HG03135 (cell line): ENCODE results near the gene TMEM14A.
"Not testable (repeated sequence)": the region's sequence is repeated elsewhere in the genome, so short reads cannot be mapped to it uniquely, and the experiment has no call there.

ENCODE experiments used
- ATAC-seq: cut with Tn5 transposase; IDR thresholded peaks from one replicate; pipeline ENCODE4 v1.9.1; 2021; ENCODE audit warnings: mild to moderate bottlenecking, moderate library complexity; ENCODE audit not compliant: unreplicated experiment

Gene TMEM14A

DNA sequence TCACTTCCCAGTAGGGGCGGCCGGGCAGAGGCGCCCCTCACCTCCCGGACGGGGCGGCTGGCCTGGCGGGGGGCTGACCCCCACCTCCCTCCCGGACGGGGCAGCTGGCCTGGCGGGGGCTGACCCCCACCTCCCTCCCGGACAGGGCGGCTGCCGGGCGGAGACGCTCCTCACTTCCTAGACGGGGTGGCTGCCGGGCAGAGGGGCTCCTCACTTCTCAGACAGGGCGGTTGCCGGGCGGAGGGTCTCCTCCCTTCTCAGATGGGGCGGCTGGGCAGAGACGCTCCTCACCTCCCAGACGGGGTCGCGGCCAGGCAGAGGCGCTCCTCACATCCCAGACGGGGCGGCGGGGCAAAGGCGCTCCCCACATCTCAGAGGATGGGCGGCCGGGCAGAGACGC lies 15.0 kb upstream of the TMEM14A start:
- ATAC-seq: not testable (repeated sequence)

DNA sequence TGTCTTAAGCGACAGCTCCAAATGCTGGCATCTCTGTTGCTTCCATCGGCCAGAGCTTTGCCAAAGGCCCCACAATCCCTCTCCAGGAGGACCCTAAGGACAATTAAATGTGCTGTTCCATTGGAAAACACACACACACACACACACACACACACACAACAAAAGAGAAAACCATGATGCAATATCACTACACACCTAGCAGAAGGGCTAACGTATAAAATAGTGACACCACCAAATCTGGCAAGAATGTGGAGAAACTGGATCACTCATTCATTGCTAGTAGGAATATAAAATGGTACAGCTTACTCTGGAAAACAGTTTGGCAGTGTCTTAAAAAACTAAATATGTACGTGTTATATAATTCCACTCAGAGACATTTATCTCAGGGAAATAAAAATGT lies 13.0 kb upstream of the TMEM14A start:
- no peak for ATAC-seq

DNA sequence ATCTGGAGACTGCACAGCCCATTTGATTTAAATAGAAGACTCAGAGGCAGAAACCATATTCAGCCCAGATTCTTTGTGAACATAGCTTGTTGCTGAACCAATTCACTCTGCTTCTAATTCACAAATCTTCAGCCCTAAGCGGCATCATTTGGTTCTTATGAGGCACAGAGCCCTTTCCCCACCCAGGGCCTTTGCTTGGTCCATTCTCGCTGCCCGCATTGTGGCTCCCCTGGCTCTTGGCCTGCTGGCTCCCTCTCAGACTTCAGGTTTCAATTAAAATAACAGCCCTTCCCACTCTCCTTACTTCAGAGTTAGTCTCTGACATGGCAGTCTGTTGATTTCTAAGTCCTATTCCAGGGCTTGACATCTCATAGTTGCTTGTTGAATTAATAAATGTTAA lies 9.4 kb upstream of the TMEM14A start:
- ATAC-seq: no peak

DNA sequence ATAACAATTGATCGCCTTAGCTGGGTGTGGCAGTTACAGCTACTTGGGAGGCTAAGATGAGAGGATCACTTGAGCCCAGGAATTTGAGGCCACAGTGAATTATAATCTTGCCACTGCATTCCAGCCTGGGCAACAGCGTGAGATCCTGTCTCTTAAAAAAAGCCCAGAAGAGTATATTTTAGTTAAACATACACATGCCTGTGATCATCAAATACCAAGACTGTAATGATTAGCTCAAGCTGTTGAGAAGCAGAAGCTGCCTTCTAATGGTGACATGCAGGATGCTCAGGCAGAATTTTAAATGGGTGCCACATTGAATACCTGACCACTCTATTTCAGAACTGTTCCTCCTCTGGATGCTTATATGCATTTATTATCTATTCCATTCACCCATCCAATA lies 8.9 kb upstream of the TMEM14A start:
- ATAC-seq: no peak

DNA sequence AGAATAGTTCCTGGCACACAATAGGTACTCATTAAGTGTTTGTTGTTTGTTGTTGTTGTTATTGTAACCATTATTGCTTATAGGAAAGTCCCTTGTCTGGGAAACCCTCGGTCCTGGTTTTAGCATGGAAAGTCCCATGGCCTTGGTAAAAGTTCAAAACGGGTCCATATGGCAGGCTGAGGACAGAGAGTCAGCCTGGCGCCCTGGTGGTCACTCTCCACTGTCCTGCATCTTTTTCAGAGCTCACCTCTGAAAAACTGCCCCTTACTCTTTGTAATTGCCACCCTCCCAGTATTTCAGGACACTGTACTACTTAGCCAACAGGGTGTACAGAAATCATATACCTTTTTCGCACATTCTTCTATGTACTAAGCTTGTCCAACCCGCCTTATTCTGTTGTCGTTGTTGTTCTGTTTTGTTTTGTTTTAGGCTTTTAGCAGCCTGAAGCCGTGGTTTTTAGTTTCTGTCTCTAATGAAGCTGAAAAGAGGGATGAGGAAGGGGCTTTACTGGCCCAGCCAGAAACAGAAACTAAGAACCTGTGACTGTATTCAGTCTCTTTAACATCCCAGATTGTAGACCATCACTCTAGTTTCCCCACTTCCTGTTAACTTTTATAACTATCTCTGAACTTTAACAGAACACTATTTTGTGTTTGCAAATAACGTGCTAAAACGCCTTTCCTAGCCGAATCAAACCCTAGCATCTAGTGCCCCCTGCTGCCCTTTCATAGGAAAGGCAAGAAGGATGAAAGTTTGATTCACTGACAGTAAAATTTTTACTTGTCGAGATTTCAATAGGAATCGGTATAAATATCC lies 7.6 kb upstream of the TMEM14A start:
- ATAC-seq: peak; percentile 40

DNA sequence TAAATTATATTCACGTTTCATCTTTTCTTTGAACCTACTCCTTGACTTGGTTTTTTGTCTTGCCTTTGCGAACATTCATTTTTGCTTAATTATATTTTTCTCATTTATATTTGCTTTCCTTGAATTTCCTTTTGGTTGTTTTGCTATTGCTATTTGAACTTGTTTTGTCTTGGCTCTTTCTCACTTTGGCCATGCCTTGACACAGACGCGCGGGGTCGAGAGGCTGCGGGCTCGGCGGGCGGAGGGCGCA lies 7.1 kb upstream of the TMEM14A start:
- no peak for ATAC-seq

DNA sequence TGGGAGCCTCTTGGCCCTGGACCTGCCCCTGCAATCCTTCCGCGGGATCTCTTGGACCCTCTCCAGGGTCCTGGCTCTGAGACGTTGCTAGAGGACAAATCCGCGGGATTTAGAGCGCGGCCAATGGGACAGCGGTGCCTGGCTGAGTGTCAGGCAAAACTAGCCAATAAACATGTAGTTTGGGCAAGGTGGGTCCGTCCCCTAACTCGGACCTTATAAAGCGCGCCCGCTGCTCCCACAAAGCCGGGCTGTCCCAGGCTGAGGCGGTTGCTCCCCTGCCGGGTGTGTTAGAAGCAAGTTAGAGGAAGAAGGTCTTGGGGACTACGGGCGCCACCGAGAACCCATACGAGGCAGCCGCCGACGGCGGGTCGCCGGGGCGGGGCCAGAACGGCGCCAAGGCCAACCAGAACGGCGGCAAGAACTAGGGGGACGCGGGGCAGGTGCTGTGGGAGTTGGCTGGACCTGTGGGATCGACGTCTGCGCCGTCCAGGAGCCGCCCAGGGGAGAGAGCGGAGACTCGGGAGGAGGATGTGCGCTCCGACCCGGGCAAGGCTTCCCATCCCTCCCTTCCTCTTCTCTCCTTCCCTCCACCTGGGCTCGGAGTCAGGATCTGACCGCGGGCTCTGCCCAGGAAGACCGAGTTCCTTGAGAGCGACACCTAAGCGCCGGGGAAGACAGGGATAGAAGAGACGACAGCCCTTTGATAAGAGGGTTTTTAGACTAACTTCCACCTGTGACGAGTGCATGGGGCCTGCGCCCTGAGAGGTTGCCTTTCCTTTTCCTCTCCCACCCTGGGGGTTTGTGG lies 6.5 kb upstream of the TMEM14A start:
- ATAC-seq: peak; percentile 91

DNA sequence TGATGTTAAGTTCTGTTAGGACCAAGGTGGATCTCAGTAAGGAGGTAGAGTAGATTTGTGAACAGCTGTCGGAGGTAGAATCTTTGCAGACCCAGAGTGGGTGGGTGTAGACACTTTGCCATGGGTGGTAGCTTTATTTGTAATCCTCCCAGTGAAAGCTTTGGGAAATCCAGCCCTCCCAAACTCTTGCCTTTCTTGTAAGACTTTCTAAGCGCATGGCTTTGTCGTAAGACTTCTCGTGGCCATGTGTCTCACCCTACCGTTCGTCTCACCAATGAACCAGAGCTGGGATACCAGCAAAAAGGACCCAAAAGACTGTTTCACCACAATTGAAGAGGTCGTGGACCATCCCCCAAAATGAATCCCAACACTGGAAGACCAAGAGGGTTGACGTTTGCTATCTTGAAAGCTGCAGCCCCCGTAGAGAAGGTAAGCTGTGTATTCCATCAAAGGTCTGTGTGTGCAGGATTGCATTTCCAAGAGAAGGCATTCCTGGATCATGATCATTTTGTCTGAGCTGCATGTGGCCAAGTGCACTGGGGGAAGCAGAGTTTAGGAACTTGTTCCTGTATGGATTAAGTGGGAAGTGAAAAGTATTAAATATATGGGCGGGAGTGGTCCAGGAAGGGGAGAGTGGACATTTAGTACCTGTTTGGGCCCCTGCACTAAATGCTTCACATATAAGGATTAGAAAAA lies 5.8 kb upstream of the TMEM14A start:
- ATAC-seq: no peak

DNA sequence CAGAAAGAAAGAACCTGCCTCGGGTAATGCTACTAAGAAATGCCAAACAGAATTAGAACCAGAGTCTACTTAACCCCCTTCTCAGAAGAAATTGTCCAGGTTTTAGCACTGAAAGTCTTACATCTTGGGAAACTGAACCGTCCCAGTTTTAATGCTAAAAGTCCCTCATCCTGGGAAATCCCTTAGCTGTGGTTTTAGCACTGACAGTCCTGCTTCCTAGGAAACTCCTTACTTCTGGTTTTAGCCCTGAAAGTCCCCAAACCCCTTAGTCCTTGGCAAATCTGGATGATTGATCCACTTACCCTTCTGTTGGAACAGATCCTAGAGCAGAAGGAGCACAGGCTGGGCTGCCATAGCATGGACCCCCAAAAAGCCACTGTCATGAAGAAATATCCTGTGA lies 4.8 kb upstream of the TMEM14A start:
- no peak for ATAC-seq

DNA sequence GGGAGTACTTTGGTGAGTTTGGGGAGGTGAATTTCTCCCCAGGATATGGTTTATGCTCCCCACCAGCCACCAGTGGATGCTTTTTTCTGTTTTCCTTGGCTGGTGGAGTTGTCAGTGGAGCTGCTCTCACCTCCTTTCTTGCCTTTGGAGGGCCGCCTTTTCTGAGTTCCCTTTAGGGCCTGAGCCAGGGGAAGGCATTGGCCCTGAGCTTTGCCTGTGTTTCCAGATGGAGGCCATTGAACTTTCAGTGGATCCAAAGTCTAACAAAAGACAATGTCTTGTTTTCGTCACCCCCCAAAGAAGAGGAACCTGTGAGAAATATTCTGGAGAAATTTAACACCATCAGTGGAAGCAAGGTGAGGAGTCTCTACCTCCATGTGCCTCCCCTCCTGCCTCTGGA lies 4.4 kb upstream of the TMEM14A start:
- no peak for ATAC-seq

DNA sequence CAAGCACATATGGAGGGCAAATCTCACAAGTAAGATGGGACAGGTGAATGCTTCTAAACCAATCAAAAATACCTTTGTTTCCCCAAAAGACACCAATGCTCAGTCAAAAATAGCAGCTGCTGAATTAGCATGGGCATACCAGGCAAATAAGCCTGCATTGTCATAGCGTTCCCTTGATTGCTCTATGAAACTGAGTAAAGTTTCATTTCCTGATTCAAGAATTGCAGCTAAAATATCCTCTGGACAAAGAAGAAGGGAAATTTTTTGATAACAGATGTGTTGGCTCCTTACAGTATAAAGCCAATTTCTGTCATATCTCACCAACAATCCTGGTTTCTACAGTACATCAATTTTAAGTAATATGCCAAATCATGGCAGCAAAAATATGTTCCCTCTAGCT lies 3.3 kb upstream of the TMEM14A start:
- no peak for ATAC-seq

DNA sequence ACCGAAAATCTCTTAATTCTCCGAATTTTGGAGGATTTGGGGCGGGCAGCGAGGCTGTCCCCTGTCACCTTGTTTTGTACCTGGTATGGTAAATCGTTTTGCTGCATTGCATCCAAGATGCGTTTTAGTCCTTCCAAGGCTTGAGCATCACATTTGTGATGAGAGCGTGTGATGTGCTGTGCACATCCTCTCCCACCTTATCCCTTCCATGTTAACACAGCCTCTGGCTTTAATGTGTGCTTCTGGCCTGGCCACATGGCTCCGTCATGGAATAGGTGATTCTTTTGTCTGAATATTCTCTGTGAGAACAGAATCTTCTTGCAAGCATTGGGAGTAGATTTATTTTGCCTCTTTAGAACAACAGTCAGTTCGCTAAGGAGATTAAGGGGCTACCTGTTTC lies 763 bp downstream of the TMEM14A start:
- no peak for ATAC-seq

DNA sequence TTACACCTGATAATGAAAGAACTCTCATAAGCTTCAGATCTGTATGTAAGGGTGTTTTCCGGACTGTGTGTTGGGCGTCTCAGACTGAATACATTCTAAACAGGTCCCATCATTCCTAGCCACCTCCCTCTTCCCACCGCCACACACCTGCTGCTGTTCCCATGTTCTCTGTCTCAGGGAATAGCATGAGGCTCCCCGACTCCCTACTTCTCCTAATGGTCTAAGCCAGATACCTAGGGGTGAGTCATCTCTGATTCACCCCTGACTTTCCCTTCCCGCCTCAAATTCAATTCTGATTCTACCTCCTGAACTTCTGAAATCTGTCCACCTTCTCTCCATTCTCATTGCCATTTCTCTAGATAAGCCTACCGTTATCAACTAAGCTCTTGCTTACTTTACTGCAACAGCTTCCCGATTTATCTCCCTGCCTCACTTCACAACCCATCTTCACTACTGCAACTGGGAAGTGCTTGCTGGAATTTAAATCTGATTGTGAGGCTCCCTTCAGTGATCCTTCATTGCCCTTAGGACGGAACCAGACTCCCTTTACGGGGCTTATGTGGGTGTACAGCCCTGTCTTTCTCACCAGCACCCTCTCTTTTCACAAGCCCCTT lies 1.6 kb downstream of the TMEM14A start:
- no peak for ATAC-seq

DNA sequence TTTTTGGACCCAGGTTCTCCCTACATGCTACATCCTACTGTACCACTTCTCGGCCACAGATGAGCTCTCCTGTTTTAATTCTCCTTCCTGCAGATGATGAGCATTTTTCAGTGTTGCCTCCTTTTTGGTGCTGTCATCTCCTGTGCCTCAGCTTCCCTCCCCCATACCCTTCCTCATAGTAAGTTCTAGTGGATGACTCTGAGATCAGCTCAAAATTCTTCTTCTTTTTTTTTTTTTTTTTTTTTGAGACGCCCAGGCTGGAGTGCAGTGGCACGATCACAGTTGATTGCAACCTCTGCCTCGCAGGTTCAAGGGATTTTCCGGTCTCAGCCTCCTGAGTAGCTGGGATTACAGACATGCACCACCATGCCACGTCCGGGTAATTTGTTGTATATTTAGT lies 3.8 kb downstream of the TMEM14A start:
- no peak for ATAC-seq

DNA sequence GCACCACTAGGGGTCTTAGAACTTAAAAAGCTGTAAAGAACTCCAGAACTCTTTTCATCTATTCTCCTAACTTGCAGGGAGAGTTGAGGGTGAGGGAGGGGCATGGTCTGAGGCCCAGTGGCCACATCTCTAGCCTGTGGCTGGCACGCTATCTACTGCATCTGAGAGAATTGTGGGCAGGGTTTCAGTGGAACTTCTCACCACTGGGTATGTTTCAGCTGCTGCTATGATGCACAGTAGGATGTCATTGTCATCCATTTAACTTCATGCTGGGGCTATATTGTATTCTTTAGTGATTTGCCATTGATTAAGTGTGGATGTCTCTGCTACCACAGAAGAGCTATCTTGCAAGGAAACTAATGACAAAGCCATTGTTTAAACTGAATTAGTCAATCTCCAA lies 4.5 kb downstream of the TMEM14A start:
- ATAC-seq: no peak

DNA sequence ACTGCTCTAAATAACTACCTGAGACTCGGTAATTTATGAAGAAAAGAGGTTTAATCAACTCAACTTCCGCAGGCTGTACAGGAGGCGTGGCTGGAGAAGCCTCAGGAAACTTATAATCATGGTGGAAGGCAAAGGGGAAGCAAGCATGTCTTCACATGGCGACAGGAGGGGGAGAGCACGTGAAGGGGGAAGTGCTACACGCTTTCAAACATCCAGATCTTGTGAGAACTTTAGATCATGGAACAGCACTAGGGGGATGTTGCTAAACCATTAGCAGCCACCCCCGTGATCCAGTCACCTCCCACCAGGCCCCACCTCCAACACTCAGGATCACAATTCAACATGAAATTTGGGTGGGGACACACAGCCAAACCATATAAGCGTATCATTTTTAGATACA lies 5.7 kb downstream of the TMEM14A start:
- ATAC-seq: not testable (repeated sequence)

DNA sequence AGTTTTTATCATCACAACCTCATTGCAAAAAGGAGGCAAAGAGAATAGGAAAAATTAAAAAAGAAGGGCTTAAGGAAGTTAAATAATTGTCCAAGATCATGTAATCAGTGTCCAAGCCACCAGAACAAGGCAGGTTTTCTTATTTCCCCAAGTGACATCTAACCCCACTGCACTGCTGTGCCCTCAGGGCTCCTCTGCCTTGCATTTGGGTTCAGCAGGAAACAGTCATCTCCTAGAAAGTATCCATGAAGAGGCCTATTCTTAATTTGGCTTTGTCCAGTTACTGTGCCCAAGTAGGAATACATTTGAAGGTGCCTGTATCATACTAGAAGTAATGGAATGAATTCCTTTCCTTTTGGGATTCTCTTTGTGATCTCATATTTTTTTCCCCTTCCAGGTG lies 10.5 kb downstream of the TMEM14A start:
- no peak for ATAC-seq

DNA sequence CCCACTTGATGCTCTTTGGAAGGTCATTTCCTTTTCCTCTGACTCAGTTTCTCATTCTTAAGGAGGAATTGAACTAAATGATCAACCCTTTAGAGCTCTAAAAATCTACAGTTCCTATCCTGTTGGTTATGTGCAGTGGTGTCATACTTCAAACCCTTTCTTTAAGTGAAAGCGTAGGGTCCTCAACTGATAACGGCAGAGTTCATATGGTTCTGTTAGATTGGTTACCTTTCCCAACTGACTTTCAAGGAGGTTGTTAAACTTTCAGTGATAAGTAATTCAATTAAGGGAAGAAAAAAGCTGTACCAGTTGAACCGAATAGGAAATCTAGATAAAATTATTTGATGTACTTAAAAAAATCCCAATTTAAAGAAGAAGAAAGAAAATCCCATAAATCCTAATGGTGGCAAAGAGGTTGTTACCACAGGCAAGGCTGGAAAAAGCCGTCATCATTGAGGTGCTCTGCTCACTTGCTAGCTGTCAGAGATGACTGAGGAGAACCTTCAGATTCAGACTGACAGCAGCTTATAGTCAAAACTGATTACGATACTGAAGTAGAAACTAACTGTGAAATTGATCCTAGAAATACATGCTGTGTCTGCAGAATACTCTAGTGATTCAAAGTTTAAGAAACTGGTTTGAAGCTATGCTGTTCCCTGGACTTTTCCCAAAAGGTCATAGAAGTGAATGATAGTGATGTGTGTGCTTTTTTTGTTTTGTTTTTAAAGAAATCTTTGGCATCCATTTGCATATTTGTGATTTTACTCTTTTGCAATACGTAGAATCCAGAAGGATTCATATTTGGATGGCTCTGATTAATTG lies 16.2 kb downstream of the TMEM14A start:
- no peak for ATAC-seq

DNA sequence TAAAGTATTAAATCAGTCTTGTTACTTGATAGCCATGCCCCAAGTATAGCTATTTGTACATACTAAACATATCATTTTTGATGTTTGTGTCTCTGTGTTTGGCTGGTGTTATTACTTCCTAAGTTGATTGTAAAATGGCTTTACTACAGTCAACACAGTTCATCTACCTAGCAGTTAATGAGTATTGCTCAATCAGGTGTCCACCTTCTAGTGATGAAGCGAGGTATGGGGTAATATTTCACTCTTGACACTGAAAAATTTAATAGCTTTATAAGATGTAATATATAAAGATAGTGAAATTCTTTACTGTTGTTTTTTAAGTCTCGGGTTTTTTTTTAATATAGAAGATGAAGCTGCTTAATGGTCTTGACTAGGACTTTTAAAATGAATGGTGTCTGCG lies 18.9 kb downstream of the TMEM14A start:
- no peak for ATAC-seq

DNA sequence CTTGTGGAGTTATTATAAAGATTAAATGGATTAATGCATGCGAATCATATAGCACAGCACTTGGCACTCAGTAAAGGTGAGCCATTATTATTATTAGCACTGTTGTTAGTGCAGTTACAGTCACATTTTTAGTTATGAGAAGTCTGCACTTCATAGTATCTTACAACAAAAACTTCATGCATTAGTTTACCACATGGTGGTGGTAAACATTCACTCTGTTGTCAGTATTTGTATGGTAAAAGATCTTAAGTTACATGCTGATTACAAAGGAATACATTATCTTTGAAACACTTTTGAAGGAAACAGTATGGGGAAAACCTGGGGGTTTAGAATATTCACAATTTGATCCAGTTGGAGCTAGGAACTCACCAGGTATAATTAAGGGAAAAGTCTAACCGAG lies 20.8 kb downstream of the TMEM14A start:
- no peak for ATAC-seq

DNA sequence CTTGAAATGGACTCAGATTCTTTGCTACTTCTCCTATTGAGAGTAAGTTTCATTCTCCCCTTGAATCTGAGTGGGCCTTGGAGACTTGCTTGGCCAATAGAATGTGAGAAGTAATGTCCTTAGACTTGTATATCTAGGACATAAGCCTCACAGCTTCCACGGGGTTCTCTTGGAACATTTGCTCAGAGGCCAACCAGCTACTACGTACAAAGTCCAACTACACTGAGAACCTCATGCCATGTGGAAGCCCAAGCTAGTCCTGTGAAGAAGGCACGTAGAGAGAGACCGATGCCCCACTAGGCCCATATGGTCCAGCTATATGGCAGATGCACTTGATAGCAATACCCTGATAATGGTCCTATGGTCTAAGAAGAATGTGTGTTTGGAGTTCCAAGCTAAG lies 22.9 kb downstream of the TMEM14A start:
- ATAC-seq: no peak
